Tibial nerve (tissue), 4 donors: ENCODE data around the gene PRR30.

Source experiments
- EP300 ChIP-seq, 2 donors: sonication (generic); formaldehyde crosslinking; IDR thresholded peaks; one replicate each; pipeline ENCODE4 v1.6.1; 2017; ENCODE audit warnings: antibody characterized with exemption in 2 of 2, mild to moderate bottlenecking in 1 of 2
- POLR2A ChIP-seq, 2 donors: fragments of 450-650 bp; IDR thresholded peaks; one replicate each; pipeline ENCODE4 v1.6.1; 2017; ENCODE audit warnings: antibody characterized with exemption in 2 of 2, mild to moderate bottlenecking in 2 of 2, moderate library complexity in 2 of 2
- TF ChIP-seq, protein P1 (sequence below), 5 experiments: fragments of 200-600 bp in 3 of 5; fragments of 450-650 bp in 2 of 5; sonication (generic) in 3 of 5; IDR thresholded peaks; one replicate each; pipeline ENCODE4 v1.5.1; 2016 to 2019; ENCODE audit warnings: antibody characterized with exemption in 5 of 5, mild to moderate bottlenecking in 3 of 5, moderate library complexity in 2 of 5

GRCh38 chr2:27087823-27088410, 51.3 kb downstream of the PRR30 start:
- TF ChIP-seq, protein P1, sequence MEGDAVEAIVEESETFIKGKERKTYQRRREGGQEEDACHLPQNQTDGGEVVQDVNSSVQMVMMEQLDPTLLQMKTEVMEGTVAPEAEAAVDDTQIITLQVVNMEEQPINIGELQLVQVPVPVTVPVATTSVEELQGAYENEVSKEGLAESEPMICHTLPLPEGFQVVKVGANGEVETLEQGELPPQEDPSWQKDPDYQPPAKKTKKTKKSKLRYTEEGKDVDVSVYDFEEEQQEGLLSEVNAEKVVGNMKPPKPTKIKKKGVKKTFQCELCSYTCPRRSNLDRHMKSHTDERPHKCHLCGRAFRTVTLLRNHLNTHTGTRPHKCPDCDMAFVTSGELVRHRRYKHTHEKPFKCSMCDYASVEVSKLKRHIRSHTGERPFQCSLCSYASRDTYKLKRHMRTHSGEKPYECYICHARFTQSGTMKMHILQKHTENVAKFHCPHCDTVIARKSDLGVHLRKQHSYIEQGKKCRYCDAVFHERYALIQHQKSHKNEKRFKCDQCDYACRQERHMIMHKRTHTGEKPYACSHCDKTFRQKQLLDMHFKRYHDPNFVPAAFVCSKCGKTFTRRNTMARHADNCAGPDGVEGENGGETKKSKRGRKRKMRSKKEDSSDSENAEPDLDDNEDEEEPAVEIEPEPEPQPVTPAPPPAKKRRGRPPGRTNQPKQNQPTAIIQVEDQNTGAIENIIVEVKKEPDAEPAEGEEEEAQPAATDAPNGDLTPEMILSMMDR (IDR thresholded peaks at IDR 0.05): no peak
- TF ChIP-seq POLR2A (IDR thresholded peaks at IDR 0.05): no peak
- TF ChIP-seq EP300 (IDR thresholded peaks at IDR 0.05): no peak
